GM12875 (cell line): ENCODE measurements around the gene PPP2CA.
A peak's percentile ranks its signal among the peaks of the same experiment; 100 is the strongest.

ENCODE experiments used
- H3K4me3 ChIP-seq: one replicate; pipeline ENCODE4 v1.5.1; 2011; ENCODE audit warnings: low read depth, low read length, control low read depth
- CTCF ChIP-seq: IDR thresholded peaks from 2 replicates; pipeline ENCODE4 v1.5.1; 2011; ENCODE audit warnings: low read depth, mild to moderate bottlenecking, control low read depth, inconsistent platforms, low read length, moderate library complexity, borderline replicate concordance; ENCODE audit not compliant: insufficient read depth

PPP2CA gene

GRCh38 chr5:134149571-134150303, 76.1 kb downstream of the PPP2CA start:
- no peak for TF ChIP-seq CTCF
- H3K4me3 ChIP-seq: no peak overlapping the region

- no peak for TF ChIP-seq CTCF
- no peak overlapping the region for H3K4me3 ChIP-seq
Observed at GRCh38 chr5:134148986-134149539, 76.8 kb downstream of the PPP2CA start.

- no peak overlapping the region for H3K4me3 ChIP-seq
- TF ChIP-seq CTCF: no peak
Observed at GRCh38 chr5:134148316-134148715, 77.6 kb downstream of the PPP2CA start.

GRCh38 chr5:134146651-134147518, 79.0 kb downstream of the PPP2CA start:
- H3K4me3 ChIP-seq: no peak overlapping the region
- no peak for TF ChIP-seq CTCF

- peak; percentile 96 for TF ChIP-seq CTCF
- no peak overlapping the region for H3K4me3 ChIP-seq
Observed at GRCh38 chr5:134145779-134146581, 79.9 kb downstream of the PPP2CA start.

GRCh38 chr5:134145041-134145757, 80.7 kb downstream of the PPP2CA start:
- no peak overlapping the region for H3K4me3 ChIP-seq

More at GRCh38 chr5:134145041-134145757, 80.7 kb downstream of the PPP2CA start:
- no peak for TF ChIP-seq CTCF
